RWPE2 (cell line): ENCODE data around the gene SQSTM1.
A peak's percentile ranks its signal among the peaks of the same experiment; 100 is the strongest.
"Not testable (repeated sequence)": the region's sequence is repeated elsewhere in the genome, so short reads cannot be mapped to it uniquely, and the experiment has no call there.

Experiments
- ATAC-seq: fragments of 200-7000 bp; cut with Tn5 transposase; 3 replicates; pipeline ENCODE4 v1.9.1; 2021; ENCODE audit warnings: low read depth
- DNase-seq: peaks from one replicate; pipeline ENCODE4 v3.0.0-alpha.2; 2020; ENCODE audit warnings: low spot score
- H3K27ac ChIP-seq: fragments of 450-650 bp; 2 replicates; pipeline ENCODE4 v1.5.1; 2017; ENCODE audit warnings: mild to moderate bottlenecking; ENCODE audit not compliant: poor library complexity, severe bottlenecking
- H3K27me3 ChIP-seq: fragments of 250-450 bp; sonication (Bioruptor Pico); 2 replicates; pipeline ENCODE4 v1.5.1; 2021; ENCODE audit warnings: mild to moderate bottlenecking, moderate library complexity; ENCODE audit not compliant: insufficient read depth, poor library complexity, severe bottlenecking
- H3K36me3 ChIP-seq: fragments of 250-450 bp; sonication (Bioruptor Pico); 2 replicates; pipeline ENCODE4 v1.5.1; 2020; ENCODE audit warnings: low read depth, mild to moderate bottlenecking, moderate library complexity
- H3K4me1 ChIP-seq: fragments of 250-450 bp; sonication (Bioruptor Pico); 2 replicates; pipeline ENCODE4 v1.5.1; 2021; ENCODE audit warnings: mild to moderate bottlenecking, moderate library complexity; ENCODE audit not compliant: insufficient read depth, poor library complexity, severe bottlenecking
- H3K4me3 ChIP-seq: fragments of 250-450 bp; sonication (Bioruptor Pico); 2 replicates; pipeline ENCODE4 v1.5.1; 2021; ENCODE audit warnings: mild to moderate bottlenecking, moderate library complexity; ENCODE audit not compliant: severe bottlenecking
- H3K9me3 ChIP-seq: fragments of 250-450 bp; sonication (Bioruptor Pico); 2 replicates; pipeline ENCODE4 v1.5.1; 2021; ENCODE audit warnings: mild to moderate bottlenecking, moderate library complexity; ENCODE audit not compliant: severe bottlenecking
- CTCF ChIP-seq: fragments of 450-650 bp; IDR thresholded peaks from one replicate; pipeline ENCODE4 v1.5.1; 2017; ENCODE audit warnings: mild to moderate bottlenecking, moderate library complexity; ENCODE audit not compliant: poor library complexity, severe bottlenecking

SQSTM1 gene

DNA sequence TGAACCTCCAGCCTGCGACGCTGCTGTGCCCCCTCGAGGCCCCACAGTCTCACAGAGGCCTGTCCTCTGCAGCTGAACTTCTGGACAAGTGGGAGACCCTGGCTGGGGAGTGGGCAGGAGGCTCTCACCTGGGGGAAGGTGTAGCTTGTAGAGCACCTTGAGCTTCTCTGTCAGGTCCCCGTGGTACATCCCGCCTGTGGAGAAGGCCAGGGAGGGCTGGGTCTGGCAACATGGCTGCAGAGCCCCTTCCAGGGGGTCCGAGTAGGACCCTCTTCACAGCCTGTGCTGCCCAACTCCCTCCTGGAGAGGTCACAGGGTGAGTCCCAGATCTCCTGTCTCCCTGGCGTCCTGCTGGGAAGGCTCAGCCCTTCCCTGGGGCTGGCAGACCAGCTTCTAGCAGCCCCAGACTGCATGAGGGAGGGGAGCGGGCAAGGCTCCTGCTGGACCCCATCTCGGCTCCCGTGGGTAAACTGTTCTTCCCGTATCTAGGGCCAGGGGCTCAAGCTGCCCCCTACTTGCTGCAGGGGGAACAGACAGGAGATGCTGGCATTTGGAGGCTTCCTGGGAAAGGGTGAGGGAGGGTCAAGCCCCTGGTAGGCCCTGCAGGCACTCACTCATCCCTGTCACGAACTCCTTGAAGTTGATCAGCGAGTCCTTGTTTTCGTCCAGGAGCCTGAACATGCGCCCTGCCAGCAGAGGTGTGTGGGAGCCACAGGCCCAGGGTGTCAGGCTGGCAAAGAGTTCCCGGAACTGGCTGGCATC, 49.1 kb downstream of the SQSTM1 start:
- Histone ChIP-seq H3K9me3 (no peaks in the 10 kb centered on the region), H3K27ac (no peak overlapping the region), H3K4me1 (peaks cover 7% of the 10 kb centered on the region), H3K4me3 (no peak overlapping the region), H3K36me3 (peaks cover 51% of the 10 kb centered on the region), H3K27me3 (no peaks in the 10 kb centered on the region)
- ATAC-seq (no peak), DNase-seq (peak; percentile 62)
- TF ChIP-seq CTCF = no peak

GRCh38 chr5:179870403-179870903, 49.7 kb downstream of the SQSTM1 start:
- ATAC-seq (no peak), DNase-seq (no peak)
- no peaks in the 10 kb centered on the region for H3K9me3 ChIP-seq
- no peak for TF ChIP-seq CTCF
- H3K27me3 ChIP-seq = no peaks in the 10 kb centered on the region
- peaks cover 7% of the 10 kb centered on the region for H3K4me1 ChIP-seq
- peaks cover 51% of the 10 kb centered on the region for H3K36me3 ChIP-seq
- H3K4me3 ChIP-seq = no peak overlapping the region
- H3K27ac ChIP-seq = no peak overlapping the region

DNA sequence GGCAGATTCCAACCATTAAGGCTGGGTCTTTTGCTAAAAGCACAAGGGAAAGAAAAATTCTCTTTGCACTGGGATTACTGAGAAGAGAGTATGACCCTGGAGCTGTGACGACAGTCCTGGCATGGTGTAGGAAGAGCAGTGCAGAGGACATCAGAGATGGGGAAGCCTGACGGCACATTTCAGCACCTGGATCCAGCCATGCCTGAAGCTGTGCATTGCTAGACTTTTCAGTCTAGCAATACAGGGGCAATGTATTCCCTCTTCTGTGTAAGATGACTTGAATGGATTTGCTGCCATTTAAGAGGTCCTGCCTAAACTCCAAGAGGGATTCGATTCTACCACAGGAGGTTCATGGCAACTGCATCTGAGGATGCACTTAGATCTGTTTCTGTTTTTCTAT, 50.2 kb downstream of the SQSTM1 start:
- Histone ChIP-seq H3K9me3 (no peaks in the 10 kb centered on the region), H3K4me1 (peaks cover 4% of the 10 kb centered on the region), H3K27ac (no peak overlapping the region), H3K36me3 (peaks cover 56% of the 10 kb centered on the region), H3K4me3 (no peak overlapping the region), H3K27me3 (no peaks in the 10 kb centered on the region)
- TF ChIP-seq CTCF = no peak
- ATAC-seq = no peak
- DNase-seq = no peak

DNA sequence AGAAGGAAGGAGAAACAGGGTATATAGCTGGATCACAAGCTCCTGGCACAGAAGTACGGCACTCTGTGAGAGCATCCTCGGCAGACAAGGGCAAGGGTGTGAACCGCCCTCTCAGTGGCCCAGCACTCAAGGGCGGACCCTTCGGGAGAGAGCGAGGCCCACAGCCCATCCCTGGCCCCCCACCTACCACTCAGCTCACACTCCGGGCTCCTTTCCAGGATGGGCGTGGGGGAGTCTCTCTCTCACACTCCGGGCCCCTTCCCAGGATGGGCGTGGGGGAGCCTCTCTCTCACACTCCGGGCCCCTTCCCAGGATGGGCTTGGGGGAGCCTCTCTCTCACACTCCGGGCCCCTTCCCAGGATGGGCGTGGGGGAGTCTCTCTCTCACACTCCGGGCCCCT, 50.8 kb downstream of the SQSTM1 start:
- H3K4me3 ChIP-seq, ATAC-seq, DNase-seq, H3K9me3 ChIP-seq, H3K27me3 ChIP-seq, H3K27ac ChIP-seq, H3K4me1 ChIP-seq: not testable (repeated sequence)
- H3K36me3 ChIP-seq = peaks cover 59% of the 10 kb centered on the region

GRCh38 chr5:179872055-179872827, 51.5 kb downstream of the SQSTM1 start:
- Histone ChIP-seq H3K36me3 (peaks cover 59% of the 10 kb centered on the region), H3K9me3 (no peaks in the 10 kb centered on the region), H3K27me3 (no peaks in the 10 kb centered on the region), H3K4me1 (no peaks in the 10 kb centered on the region), H3K27ac (no peak overlapping the region), H3K4me3 (no peak overlapping the region)
- ATAC-seq = no peak
- no peak for DNase-seq
- TF ChIP-seq CTCF = no peak
